DMS 273 treated with DMSO at 0.1 percent for 48 hours (cell line): Measurements from ENCODE around the gene HNRNPUL1.

Experiments used
- DNase-seq: peaks from one replicate; lab custom pipeline; 2025; lab: John Stamatoyannopoulos, UW

The HNRNPUL1 gene

GRCh38 chr19:41353466-41354342 is 89.5 kb downstream of the HNRNPUL1 start, which contains the start of gene TGFB1:
TSS of gene TGFB1 (minus strand) at chr19:41353922. CDS start at chr19:41353044, 878 bp downstream.
- no peak for DNase-seq

GRCh38 chr19:41354343-41354953 is 90.3 kb downstream of the HNRNPUL1 start:
- no peak for DNase-seq

- no peak for DNase-seq
Observed at GRCh38 chr19:41355035-41355434, 90.9 kb downstream of the HNRNPUL1 start.

GRCh38 chr19:41355802-41356201 is 91.6 kb downstream of the HNRNPUL1 start:
- DNase-seq: no peak

- no peak for DNase-seq
Observed at GRCh38 chr19:41356984-41357739, 93.0 kb downstream of the HNRNPUL1 start.
